HG02759 (cell line): ENCODE data around the gene GOLGA5.
"Not testable (repeated sequence)": the region's sequence is repeated elsewhere in the genome, so short reads cannot be mapped to it uniquely, and the experiment has no call there.

Source experiments
- ATAC-seq: cut with Tn5 transposase; IDR thresholded peaks from one replicate; pipeline ENCODE4 v1.9.1; 2021; ENCODE audit warnings: mild to moderate bottlenecking, moderate library complexity; ENCODE audit not compliant: unreplicated experiment

The GOLGA5 gene

GRCh38 chr14:92775292-92775691 lies 18.8 kb upstream of the GOLGA5 start:
- peak; percentile 92 for ATAC-seq

- not testable (repeated sequence) for ATAC-seq
Observed at GRCh38 chr14:92778868-92779565, 15.1 kb upstream of the GOLGA5 start.

GRCh38 chr14:92780444-92781232 lies 13.5 kb upstream of the GOLGA5 start:
- ATAC-seq: no peak

GRCh38 chr14:92781350-92781749 lies 12.8 kb upstream of the GOLGA5 start:
- no peak for ATAC-seq

GRCh38 chr14:92783813-92784431 lies 10.2 kb upstream of the GOLGA5 start:
- ATAC-seq: no peak

GRCh38 chr14:92785667-92786426 lies 8.3 kb upstream of the GOLGA5 start:
- no peak for ATAC-seq

- no peak for ATAC-seq
Observed at GRCh38 chr14:92786427-92786756, 7.7 kb upstream of the GOLGA5 start.

- ATAC-seq: no peak
Observed at GRCh38 chr14:92787554-92787953, 6.6 kb upstream of the GOLGA5 start.

- no peak for ATAC-seq
Observed at GRCh38 chr14:92789457-92790089, 4.5 kb upstream of the GOLGA5 start.

GRCh38 chr14:92792885-92793284 lies 1.2 kb upstream of the GOLGA5 start:
- no peak for ATAC-seq

- no peak for ATAC-seq
Observed at GRCh38 chr14:92794547-92794941, 439 bp downstream of the GOLGA5 start.

GRCh38 chr14:92794961-92795360 lies 856 bp downstream of the GOLGA5 start:
- ATAC-seq: no peak

- ATAC-seq: no peak
Observed at GRCh38 chr14:92797935-92798653, 4.0 kb downstream of the GOLGA5 start.

- ATAC-seq: no peak
Observed at GRCh38 chr14:92798811-92799210, 4.7 kb downstream of the GOLGA5 start.

GRCh38 chr14:92800012-92800411 lies 5.9 kb downstream of the GOLGA5 start:
- ATAC-seq: no peak

- ATAC-seq: no peak
Observed at GRCh38 chr14:92800525-92800924, 6.4 kb downstream of the GOLGA5 start.

- ATAC-seq: no peak
Observed at GRCh38 chr14:92801917-92802316, 7.8 kb downstream of the GOLGA5 start.

GRCh38 chr14:92802678-92803077 lies 8.6 kb downstream of the GOLGA5 start:
- ATAC-seq: no peak

GRCh38 chr14:92813201-92813600 lies 19.1 kb downstream of the GOLGA5 start:
- ATAC-seq: no peak

GRCh38 chr14:92819011-92819597 lies 25.0 kb downstream of the GOLGA5 start:
- ATAC-seq: no peak
